Breast epithelium (tissue), 3 donors: Measurements from ENCODE around the gene LIPH.

Source experiments
- CTCF ChIP-seq, 3 donors: fragments of 450-650 bp; IDR thresholded peaks; one replicate each; pipeline ENCODE4 v1.5.1; 2016 to 2017; ENCODE audit warnings: antibody characterized with exemption in 3 of 3, mild to moderate bottlenecking in 3 of 3, moderate library complexity in 3 of 3
- POLR2A ChIP-seq: fragments of 450-650 bp; IDR thresholded peaks from one replicate; pipeline ENCODE4 v1.6.1; 2016; ENCODE audit warnings: antibody characterized with exemption, mild to moderate bottlenecking, moderate library complexity
- POLR2AphosphoS5 ChIP-seq, 3 donors: sonication (generic); formaldehyde crosslinking; IDR thresholded peaks; one replicate each; pipeline ENCODE4 v1.6.1; 2017; ENCODE audit warnings: antibody characterized with exemption in 3 of 3

- no peak for TF ChIP-seq POLR2A
- TF ChIP-seq POLR2AphosphoS5 (IDR thresholded peaks at IDR 0.05) = no peak
- TF ChIP-seq CTCF (IDR thresholded peaks at IDR 0.05) = no peak
These were observed 49.4 kb downstream of the LIPH start for GRCh38 chr3:185502987-185503386.
